ENCODE results near the gene SNX20.

DNA sequence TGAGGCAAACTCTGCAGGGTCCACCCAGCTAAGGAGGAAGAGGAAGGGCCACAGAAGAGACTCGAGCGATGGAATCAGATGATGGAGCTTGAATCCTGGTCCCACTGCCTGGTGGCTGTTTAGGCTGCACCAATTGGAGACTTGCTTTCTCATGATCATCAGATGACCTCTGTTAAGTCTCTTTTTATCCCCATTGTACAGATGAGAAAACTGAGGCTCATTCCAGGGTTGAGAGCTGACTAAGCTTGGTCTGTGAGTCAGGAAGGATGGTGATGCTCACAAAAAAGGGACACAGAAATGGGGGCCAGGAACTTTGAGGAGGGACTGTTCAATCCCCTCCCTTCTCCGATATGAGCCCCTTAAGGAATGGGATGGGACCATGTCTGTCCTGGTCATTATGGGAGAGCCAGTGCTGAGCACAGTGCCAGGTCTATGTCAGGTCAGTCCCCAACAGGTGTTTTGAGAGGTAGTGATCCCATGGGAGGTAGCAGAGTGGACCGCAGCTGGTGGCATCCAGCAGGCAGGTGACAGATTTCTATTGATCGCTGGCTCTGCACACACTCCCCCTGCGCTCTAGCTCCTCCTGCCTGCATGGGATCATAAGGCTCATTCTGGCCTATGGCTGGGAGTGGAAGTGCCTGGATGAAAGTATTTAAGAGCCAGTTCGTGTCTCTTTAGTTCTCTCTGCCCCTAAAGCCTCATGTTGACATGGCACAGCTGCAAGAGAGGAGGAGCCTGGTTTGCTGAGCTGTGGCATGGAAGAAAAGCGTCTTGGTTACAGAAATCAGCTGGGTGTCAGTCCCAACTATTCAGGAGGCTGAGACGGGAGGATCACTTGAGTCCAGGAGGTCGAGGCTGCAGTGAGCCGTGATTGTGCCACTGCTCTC, 27.2 kb downstream of the SNX20 start:
- TF ChIP-seq POLR2AphosphoS5 (IDR thresholded peaks at IDR 0.05; ENCODE audit: low read depth, low read length) (no peak), TAF1 (IDR thresholded peaks at IDR 0.05; ENCODE audit: borderline replicate concordance, insufficient read depth, low read length) (no peak)
- TF ChIP-seq, protein P1, sequence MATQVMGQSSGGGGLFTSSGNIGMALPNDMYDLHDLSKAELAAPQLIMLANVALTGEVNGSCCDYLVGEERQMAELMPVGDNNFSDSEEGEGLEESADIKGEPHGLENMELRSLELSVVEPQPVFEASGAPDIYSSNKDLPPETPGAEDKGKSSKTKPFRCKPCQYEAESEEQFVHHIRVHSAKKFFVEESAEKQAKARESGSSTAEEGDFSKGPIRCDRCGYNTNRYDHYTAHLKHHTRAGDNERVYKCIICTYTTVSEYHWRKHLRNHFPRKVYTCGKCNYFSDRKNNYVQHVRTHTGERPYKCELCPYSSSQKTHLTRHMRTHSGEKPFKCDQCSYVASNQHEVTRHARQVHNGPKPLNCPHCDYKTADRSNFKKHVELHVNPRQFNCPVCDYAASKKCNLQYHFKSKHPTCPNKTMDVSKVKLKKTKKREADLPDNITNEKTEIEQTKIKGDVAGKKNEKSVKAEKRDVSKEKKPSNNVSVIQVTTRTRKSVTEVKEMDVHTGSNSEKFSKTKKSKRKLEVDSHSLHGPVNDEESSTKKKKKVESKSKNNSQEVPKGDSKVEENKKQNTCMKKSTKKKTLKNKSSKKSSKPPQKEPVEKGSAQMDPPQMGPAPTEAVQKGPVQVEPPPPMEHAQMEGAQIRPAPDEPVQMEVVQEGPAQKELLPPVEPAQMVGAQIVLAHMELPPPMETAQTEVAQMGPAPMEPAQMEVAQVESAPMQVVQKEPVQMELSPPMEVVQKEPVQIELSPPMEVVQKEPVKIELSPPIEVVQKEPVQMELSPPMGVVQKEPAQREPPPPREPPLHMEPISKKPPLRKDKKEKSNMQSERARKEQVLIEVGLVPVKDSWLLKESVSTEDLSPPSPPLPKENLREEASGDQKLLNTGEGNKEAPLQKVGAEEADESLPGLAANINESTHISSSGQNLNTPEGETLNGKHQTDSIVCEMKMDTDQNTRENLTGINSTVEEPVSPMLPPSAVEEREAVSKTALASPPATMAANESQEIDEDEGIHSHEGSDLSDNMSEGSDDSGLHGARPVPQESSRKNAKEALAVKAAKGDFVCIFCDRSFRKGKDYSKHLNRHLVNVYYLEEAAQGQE (IDR thresholded peaks at IDR 0.05; ENCODE audit: insufficient read depth in 1 of 2, low read depth in 2 of 2, low read length in 2 of 2) = no peak

Measured in PFSK-1 (cell line).